GM23338 (cell line): ENCODE results near the gene KCNE1. TPM values are rescaled to one million over a fixed set of nuclear protein-coding genes. Genes with fewer than 3 reads are reported as not detected.

Experiments
- ATAC-seq: fragments of 200-7000 bp; cut with Tn5 transposase; 3 replicates; pipeline ENCODE4 v1.9.1; 2020
- DNase-seq: peaks from one replicate; pipeline ENCODE4 v3.0.0-alpha.2; 2015; ENCODE audit warnings: low spot score
- H2AFZ ChIP-seq: fragments of 200-600 bp; sonication (generic); 2 replicates; pipeline ENCODE4 v1.8.0; 2016; ENCODE audit warnings: antibody characterized with exemption, mild to moderate bottlenecking, moderate library complexity
- H3F3A ChIP-seq: fragments of 200-600 bp; sonication (generic); replicated peaks from 2 replicates; pipeline ENCODE4 v1.8.0; 2017; ENCODE audit warnings: antibody characterized with exemption, mixed run types, low read depth
- H3K27ac ChIP-seq: fragments of 200-600 bp; sonication (generic); 2 replicates; pipeline ENCODE4 v1.6.1; 2016; ENCODE audit warnings: low read depth
- H3K27me3 ChIP-seq: fragments of 200-600 bp; sonication (generic); 2 replicates; pipeline ENCODE4 v1.8.0; 2016; ENCODE audit warnings: mild to moderate bottlenecking, mixed run types, moderate library complexity; ENCODE audit not compliant: insufficient read depth
- H3K36me3 ChIP-seq: fragments of 200-600 bp; sonication (generic); 2 replicates; pipeline ENCODE4 v1.8.0; 2016; ENCODE audit warnings: mild to moderate bottlenecking; ENCODE audit not compliant: insufficient read depth
- H3K4me1 ChIP-seq: fragments of 200-600 bp; sonication (generic); 2 replicates; pipeline ENCODE4 v1.8.0; 2016; ENCODE audit warnings: mild to moderate bottlenecking, moderate library complexity; ENCODE audit not compliant: insufficient read depth
- H3K4me2 ChIP-seq: fragments of 200-600 bp; sonication (generic); 2 replicates; pipeline ENCODE4 v1.7.1; 2017; ENCODE audit warnings: mixed run types
- H3K4me3 ChIP-seq: fragments of 200-600 bp; sonication (generic); 2 replicates; pipeline ENCODE4 v1.6.1; 2016; ENCODE audit warnings: mixed run types
- H3K79me2 ChIP-seq: fragments of 200-600 bp; sonication (generic); replicated peaks from 2 replicates; pipeline ENCODE4 v1.8.0; 2017; ENCODE audit warnings: mild to moderate bottlenecking; ENCODE audit not compliant: insufficient read depth
- H3K9me2 ChIP-seq: fragments of 200-600 bp; sonication (generic); 2 replicates; pipeline ENCODE4 v1.8.0; 2017; ENCODE audit not compliant: insufficient read depth
- H4K20me1 ChIP-seq: fragments of 200-600 bp; sonication (generic); replicated peaks from 2 replicates; pipeline ENCODE4 v1.8.0; 2017; ENCODE audit warnings: mild to moderate bottlenecking; ENCODE audit not compliant: insufficient read depth
- H3K27ac Mint-ChIP-seq: 2 replicates; pipeline ENCODE4 v1.8.0; 2020; ENCODE audit warnings: inconsistent platforms, mild to moderate bottlenecking, moderate library complexity, mixed read lengths
- H3K27me3 Mint-ChIP-seq: 3 replicates; pipeline ENCODE4 v1.8.0; 2022; ENCODE audit warnings: low read depth, mild to moderate bottlenecking, moderate library complexity, mixed read lengths, inconsistent platforms; ENCODE audit not compliant: insufficient read depth, poor library complexity
- H3K36me3 Mint-ChIP-seq: 3 replicates; pipeline ENCODE4 v1.8.0; 2021; ENCODE audit warnings: low read depth, mild to moderate bottlenecking, inconsistent platforms, moderate library complexity, mixed read lengths
- H3K4me1 Mint-ChIP-seq: 3 replicates; pipeline ENCODE4 v1.8.0; 2020; ENCODE audit warnings: mild to moderate bottlenecking, inconsistent platforms, mixed read lengths
- H3K4me3 Mint-ChIP-seq: 3 replicates; pipeline ENCODE4 v1.8.0; 2021; ENCODE audit warnings: moderate library complexity, mild to moderate bottlenecking, inconsistent platforms, mixed read lengths
- H3K9me3 Mint-ChIP-seq: 3 replicates; pipeline ENCODE4 v1.8.0; 2020; ENCODE audit warnings: moderate library complexity, mild to moderate bottlenecking, inconsistent platforms, mixed read lengths
- CREB1 ChIP-seq: fragments of 250-450 bp; sonication (Bioruptor Pico); IDR thresholded peaks from 2 replicates; pipeline ENCODE4 v1.5.0; 2020; ENCODE audit warnings: low read depth, mild to moderate bottlenecking, moderate library complexity
- EZH2phosphoT487 ChIP-seq: fragments of 200-600 bp; sonication (generic); IDR thresholded peaks from one replicate; pipeline ENCODE4 v1.8.1; 2018; ENCODE audit warnings: antibody characterized with exemption; ENCODE audit not compliant: unreplicated experiment
- JUNB ChIP-seq: IDR thresholded peaks from one replicate; pipeline ENCODE4 v1.6.1; 2016; ENCODE audit warnings: antibody characterized with exemption; ENCODE audit not compliant: unreplicated experiment
- NANOG ChIP-seq: IDR thresholded peaks from 2 replicates; pipeline ENCODE4 v1.6.1; 2016; ENCODE audit warnings: antibody characterized with exemption, borderline replicate concordance
- STAT1 ChIP-seq: IDR thresholded peaks from one replicate; pipeline ENCODE4 v1.6.1; 2016; ENCODE audit warnings: antibody characterized with exemption; ENCODE audit not compliant: unreplicated experiment
- ZNF114 ChIP-seq: fragments of 250-450 bp; sonication (Bioruptor Pico); IDR thresholded peaks from 2 replicates; pipeline ENCODE4 v1.5.0; 2020; ENCODE audit warnings: mild to moderate bottlenecking, moderate library complexity
- polyA plus RNA-seq: library from polyadenylated mRNA; unstranded; fragments of >200 nt; fragmentation: Nextera tagmentation; extraction: Ambion mirVana; gene quantifications from 2 replicates; pipeline ENCODE4 v1.2.1, GENCODE V29; 2016
- total RNA-seq: library from RNA; depleted of rRNA; stranded (reverse); fragments of >200 nt; shearing (Covaris generic); gene quantifications from 2 replicates; pipeline ENCODE4 v1.2.3, GENCODE V29; 2014
- TF ChIP-seq, protein P1 (sequence below): IDR thresholded peaks from one replicate; pipeline ENCODE4 v1.6.1; 2018; ENCODE audit warnings: antibody characterized with exemption; ENCODE audit not compliant: unreplicated experiment
- TF ChIP-seq, protein P2 (sequence below): fragments of 250-450 bp; sonication (Bioruptor Pico); IDR thresholded peaks from 2 replicates; pipeline ENCODE4 v1.5.0; 2020; ENCODE audit warnings: mild to moderate bottlenecking, moderate library complexity
- TF ChIP-seq, protein P3 (sequence below), 2 experiments: fragments of 200-600 bp in 1 of 2; sonication (generic) in 1 of 2; conservative IDR thresholded peaks; 2 replicates each; pipeline versions ENCODE4 v1.5.1 to v1.6.1; 2016 to 2017; ENCODE audit warnings: antibody characterized with exemption in 2 of 2, low read depth in 2 of 2, mild to moderate bottlenecking in 2 of 2, moderate library complexity in 1 of 2

KCNE1 gene
- total and polyA plus RNA-seq, 2 experiments from 2014 or later, result 0.07 TPM; not detected in 1

DNA sequence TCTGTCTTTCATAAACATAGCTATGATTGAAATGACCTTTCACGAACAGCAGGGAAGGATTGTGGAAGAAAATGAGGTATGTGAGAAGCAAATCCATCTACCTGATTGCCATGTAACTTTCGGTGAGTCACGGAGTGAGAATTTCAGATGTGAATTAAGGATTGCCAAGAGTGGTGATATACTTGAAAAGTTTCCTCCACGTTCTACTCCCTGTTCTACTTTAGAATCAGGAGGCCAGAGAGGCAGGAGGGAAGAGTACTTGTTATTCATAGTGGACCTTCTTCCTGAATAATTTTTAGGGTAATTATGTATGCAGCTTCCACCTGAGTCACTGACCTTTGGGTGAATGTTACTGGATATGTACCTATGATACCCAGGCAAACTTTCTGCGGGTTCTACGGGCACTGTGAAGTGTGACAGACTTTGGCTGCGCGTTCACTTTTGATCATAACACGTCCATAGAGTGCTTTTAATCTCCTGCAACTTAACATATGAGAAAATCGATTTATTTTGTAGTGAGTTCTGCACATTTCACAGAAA is 2.6 kb upstream of the KCNE1 start (continued):
- TF ChIP-seq, protein P1, sequence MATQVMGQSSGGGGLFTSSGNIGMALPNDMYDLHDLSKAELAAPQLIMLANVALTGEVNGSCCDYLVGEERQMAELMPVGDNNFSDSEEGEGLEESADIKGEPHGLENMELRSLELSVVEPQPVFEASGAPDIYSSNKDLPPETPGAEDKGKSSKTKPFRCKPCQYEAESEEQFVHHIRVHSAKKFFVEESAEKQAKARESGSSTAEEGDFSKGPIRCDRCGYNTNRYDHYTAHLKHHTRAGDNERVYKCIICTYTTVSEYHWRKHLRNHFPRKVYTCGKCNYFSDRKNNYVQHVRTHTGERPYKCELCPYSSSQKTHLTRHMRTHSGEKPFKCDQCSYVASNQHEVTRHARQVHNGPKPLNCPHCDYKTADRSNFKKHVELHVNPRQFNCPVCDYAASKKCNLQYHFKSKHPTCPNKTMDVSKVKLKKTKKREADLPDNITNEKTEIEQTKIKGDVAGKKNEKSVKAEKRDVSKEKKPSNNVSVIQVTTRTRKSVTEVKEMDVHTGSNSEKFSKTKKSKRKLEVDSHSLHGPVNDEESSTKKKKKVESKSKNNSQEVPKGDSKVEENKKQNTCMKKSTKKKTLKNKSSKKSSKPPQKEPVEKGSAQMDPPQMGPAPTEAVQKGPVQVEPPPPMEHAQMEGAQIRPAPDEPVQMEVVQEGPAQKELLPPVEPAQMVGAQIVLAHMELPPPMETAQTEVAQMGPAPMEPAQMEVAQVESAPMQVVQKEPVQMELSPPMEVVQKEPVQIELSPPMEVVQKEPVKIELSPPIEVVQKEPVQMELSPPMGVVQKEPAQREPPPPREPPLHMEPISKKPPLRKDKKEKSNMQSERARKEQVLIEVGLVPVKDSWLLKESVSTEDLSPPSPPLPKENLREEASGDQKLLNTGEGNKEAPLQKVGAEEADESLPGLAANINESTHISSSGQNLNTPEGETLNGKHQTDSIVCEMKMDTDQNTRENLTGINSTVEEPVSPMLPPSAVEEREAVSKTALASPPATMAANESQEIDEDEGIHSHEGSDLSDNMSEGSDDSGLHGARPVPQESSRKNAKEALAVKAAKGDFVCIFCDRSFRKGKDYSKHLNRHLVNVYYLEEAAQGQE, result no peak
- TF ChIP-seq CREB1, result no peak

DNA sequence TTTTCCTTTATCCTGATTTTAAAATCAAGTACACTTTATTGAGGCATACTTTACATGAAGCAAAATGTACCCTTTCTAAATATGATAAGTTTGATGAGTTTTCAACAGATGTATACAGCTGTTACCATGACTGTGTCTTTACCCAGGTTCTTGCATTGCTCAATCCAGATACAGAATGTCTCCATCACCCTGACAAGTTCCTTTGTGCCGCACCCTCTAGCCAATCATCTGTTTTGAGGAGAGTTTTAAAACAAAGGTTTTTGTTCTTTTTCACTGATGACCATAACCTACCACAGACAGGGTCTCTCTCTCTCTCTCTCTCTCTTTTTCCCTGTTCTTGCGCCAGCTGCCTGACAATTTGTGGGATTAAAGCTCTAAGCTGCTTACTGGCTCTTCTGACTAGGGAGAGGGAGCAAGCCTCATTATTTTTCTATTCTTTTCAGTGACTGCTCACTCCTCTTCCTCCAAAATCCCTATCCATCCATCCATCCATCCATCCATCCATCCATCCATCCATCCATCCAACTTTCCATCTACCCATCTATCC is 1.2 kb upstream of the KCNE1 start:
- DNase-seq (no peak), ATAC-seq (no peak)
- no peaks in the 10 kb centered on the region for H3K4me1 ChIP-seq
- Mint-ChIP-seq H3K4me1 (peaks cover 14% of the 10 kb centered on the region; the same call in 2 of the 3 replicates), H3K27ac (no peak overlapping the region), H3K36me3 (no peaks in the 10 kb centered on the region), H3K9me3 (no peaks in the 10 kb centered on the region), H3K27me3 (peaks cover 6% of the 10 kb centered on the region), H3K4me3 (no peak overlapping the region)
- no peaks in the 10 kb centered on the region for H3K27me3 ChIP-seq
- H3K36me3 ChIP-seq, result no peaks in the 10 kb centered on the region
- H3K9me2 ChIP-seq, result no peaks in the 10 kb centered on the region
- no peaks in the 10 kb centered on the region for H4K20me1 ChIP-seq
- H3K79me2 ChIP-seq, result no peaks in the 10 kb centered on the region
- H3K4me2 ChIP-seq, result no peak overlapping the region
- H2AFZ ChIP-seq, result no peak overlapping the region
- H3K4me3 ChIP-seq, result no peak overlapping the region
- no peak overlapping the region for H3K27ac ChIP-seq
- no peaks in the 10 kb centered on the region for H3F3A ChIP-seq
- no peak for TF ChIP-seq JUNB
- TF ChIP-seq EZH2phosphoT487, result no peak
- TF ChIP-seq, protein P2, sequence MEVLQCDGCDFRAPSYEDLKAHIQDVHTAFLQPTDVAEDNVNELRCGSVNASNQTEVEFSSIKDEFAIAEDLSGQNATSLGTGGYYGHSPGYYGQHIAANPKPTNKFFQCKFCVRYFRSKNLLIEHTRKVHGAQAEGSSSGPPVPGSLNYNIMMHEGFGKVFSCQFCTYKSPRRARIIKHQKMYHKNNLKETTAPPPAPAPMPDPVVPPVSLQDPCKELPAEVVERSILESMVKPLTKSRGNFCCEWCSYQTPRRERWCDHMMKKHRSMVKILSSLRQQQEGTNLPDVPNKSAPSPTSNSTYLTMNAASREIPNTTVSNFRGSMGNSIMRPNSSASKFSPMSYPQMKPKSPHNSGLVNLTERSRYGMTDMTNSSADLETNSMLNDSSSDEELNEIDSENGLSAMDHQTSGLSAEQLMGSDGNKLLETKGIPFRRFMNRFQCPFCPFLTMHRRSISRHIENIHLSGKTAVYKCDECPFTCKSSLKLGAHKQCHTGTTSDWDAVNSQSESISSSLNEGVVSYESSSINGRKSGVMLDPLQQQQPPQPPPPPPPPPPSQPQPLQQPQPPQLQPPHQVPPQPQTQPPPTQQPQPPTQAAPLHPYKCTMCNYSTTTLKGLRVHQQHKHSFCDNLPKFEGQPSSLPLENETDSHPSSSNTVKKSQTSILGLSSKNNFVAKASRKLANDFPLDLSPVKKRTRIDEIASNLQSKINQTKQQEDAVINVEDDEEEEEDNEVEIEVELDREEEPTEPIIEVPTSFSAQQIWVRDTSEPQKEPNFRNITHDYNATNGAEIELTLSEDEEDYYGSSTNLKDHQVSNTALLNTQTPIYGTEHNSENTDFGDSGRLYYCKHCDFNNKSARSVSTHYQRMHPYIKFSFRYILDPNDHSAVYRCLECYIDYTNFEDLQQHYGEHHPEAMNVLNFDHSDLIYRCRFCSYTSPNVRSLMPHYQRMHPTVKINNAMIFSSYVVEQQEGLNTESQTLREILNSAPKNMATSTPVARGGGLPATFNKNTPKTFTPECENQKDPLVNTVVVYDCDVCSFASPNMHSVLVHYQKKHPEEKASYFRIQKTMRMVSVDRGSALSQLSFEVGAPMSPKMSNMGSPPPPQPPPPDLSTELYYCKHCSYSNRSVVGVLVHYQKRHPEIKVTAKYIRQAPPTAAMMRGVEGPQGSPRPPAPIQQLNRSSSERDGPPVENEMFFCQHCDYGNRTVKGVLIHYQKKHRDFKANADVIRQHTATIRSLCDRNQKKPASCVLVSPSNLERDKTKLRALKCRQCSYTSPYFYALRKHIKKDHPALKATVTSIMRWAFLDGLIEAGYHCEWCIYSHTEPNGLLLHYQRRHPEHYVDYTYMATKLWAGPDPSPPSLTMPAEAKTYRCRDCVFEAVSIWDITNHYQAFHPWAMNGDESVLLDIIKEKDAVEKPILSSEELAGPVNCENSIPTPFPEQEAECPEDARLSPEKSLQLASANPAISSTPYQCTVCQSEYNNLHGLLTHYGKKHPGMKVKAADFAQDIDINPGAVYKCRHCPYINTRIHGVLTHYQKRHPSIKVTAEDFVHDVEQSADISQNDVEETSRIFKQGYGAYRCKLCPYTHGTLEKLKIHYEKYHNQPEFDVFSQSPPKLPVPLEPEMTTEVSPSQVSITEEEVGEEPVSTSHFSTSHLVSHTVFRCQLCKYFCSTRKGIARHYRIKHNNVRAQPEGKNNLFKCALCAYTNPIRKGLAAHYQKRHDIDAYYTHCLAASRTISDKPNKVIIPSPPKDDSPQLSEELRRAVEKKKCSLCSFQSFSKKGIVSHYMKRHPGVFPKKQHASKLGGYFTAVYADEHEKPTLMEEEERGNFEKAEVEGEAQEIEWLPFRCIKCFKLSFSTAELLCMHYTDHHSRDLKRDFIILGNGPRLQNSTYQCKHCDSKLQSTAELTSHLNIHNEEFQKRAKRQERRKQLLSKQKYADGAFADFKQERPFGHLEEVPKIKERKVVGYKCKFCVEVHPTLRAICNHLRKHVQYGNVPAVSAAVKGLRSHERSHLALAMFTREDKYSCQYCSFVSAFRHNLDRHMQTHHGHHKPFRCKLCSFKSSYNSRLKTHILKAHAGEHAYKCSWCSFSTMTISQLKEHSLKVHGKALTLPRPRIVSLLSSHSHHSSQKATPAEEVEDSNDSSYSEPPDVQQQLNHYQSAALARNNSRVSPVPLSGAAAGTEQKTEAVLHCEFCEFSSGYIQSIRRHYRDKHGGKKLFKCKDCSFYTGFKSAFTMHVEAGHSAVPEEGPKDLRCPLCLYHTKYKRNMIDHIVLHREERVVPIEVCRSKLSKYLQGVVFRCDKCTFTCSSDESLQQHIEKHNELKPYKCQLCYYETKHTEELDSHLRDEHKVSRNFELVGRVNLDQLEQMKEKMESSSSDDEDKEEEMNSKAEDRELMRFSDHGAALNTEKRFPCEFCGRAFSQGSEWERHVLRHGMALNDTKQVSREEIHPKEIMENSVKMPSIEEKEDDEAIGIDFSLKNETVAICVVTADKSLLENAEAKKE (CRISPR knock-in tag), result no peak
- no peak for TF ChIP-seq NANOG
- TF ChIP-seq CREB1, result no peak
- TF ChIP-seq, protein P1, result no peak
- TF ChIP-seq, protein P3, sequence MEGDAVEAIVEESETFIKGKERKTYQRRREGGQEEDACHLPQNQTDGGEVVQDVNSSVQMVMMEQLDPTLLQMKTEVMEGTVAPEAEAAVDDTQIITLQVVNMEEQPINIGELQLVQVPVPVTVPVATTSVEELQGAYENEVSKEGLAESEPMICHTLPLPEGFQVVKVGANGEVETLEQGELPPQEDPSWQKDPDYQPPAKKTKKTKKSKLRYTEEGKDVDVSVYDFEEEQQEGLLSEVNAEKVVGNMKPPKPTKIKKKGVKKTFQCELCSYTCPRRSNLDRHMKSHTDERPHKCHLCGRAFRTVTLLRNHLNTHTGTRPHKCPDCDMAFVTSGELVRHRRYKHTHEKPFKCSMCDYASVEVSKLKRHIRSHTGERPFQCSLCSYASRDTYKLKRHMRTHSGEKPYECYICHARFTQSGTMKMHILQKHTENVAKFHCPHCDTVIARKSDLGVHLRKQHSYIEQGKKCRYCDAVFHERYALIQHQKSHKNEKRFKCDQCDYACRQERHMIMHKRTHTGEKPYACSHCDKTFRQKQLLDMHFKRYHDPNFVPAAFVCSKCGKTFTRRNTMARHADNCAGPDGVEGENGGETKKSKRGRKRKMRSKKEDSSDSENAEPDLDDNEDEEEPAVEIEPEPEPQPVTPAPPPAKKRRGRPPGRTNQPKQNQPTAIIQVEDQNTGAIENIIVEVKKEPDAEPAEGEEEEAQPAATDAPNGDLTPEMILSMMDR (conservative IDR thresholded peaks at IDR 0.05; ENCODE audit: low read depth in 2 of 2), result no peak
- TF ChIP-seq STAT1, result no peak
- TF ChIP-seq ZNF114 (CRISPR knock-in tag), result no peak
